ENCODE measurements around the gene INHA.

Gene INHA

DNA sequence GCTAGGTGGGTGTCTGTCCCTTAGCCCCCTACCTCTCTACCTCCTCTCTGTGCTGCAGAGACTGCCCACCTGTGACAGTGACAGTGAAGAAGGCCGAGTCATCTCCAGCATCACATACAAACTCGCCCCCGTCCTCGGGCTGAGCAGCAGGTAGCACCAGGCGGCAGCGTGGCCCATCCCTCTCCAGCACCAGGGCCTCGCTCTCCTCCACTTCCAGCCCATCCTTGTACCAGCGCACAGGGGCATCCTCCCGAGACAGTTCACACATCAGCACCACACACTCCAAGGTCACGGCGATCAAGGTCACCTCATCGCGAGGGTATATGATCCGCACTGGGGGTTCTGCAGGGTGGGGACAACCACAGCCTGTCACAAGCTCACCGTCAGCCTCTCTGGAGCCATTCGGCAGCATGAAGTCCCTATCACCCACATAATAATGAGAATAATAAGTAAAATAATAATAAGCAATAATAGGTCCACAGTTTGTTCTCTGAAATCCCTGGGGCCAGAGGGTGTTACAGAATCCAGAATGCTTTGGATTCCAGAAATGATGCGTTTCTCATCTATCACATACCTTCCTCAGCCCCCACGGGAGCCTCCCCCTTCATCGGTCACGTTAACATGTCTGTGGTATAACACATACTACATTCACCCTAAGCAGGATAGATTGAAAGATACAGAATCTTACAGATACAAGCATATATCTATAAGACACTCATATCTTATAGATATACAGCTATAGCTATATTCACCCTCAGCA, 12.8 kb upstream of the INHA start:
- DNase-seq: no peak

DNA sequence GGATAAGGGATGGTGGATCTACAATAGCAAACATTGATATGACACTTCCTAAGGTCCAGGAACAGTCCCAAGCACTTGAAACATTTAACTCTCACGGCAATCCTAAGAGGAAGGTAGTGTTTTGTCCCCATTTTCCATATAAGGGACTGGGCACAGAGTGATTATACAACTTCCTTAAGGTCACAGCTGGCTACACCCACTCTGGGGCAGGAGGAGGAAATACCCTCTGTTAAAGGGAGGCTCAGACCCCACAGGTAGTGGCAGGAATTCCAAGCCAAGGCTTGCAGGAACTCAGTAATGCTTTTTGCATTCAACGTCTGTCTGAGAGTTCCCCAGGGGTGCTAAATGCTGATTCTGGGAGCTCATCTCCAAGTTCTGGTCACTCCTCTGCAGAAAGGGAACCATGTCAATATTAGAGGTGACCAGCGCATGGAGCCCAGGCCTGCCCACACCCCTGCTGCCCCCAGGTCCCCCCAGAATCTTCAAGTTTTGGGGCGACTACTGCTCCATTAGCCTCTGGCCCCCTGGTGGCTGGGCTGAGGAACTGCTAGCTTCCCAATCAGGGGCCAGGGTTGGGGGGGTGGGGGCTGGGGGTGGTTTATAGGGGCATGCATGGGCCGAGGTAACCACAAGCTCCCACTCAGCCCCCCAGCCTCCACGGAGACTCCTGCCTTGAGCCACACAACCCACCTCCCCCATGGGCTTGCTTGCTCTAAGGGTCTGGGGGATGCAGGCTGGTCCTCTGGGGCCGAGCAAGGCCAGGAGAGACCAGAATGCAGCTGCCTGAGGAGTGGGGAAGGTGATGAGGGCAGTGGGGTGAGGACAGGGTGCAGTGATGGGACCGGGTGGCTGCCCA, 11.8 kb upstream of the INHA start:
- no peak for DNase-seq

DNA sequence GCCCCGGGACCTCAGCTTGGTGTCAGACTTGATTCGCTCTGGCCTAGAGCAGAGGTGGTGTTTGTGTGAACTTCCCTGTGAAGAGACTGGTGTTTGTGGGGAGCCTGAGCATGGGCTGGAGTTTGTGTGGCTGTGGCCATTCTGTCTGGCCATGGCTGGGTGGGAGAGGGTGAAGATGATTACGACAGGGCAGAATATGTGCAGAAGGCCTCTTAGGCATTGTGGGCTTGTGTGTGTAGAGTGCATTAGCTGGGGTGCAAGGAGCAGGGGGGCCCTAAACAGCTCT, 11.3 kb upstream of the INHA start:
- no peak for DNase-seq

DNA sequence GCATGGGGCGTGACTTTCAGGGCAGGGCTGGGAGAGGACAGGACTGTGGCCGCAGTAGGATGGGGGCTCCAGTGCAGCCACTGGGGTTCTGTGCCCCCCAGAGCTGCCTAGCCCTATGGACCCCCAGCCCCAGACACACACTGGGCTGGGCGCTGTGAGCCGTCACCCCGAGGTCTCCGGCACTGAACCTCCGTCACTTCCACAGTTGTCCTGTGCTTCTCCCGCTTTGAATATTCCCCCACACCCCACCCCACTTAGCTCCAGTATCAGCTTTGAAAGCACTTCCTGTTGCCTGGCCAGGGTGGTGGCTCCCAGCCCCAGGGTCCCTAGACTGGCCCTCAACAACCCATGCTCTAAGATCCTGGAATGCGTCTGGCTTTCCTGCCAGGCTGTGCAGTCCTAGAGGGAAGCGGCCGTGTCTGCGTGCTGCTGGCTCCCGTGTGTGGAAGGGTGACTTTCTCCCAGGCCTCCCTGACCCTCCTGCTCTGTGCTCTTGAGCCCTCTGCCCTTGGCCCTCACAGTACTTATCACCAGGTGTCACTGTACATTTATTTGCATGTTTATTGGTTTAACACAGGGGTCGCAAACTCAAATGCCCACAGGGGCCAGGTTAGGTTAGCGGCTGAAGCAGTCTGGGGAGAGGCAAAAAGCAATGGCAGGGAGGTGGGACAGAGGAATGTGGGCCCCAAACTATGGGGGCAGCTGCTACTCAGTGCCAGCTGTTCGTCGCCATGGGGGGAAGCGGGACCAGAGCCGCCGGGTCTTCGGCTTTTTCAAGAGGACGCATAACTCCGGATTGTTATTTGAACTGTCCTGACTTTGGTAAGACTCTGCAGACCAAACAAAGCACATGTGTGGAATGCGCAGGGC, 10.7 kb upstream of the INHA start:
- DNase-seq: no peak

DNA sequence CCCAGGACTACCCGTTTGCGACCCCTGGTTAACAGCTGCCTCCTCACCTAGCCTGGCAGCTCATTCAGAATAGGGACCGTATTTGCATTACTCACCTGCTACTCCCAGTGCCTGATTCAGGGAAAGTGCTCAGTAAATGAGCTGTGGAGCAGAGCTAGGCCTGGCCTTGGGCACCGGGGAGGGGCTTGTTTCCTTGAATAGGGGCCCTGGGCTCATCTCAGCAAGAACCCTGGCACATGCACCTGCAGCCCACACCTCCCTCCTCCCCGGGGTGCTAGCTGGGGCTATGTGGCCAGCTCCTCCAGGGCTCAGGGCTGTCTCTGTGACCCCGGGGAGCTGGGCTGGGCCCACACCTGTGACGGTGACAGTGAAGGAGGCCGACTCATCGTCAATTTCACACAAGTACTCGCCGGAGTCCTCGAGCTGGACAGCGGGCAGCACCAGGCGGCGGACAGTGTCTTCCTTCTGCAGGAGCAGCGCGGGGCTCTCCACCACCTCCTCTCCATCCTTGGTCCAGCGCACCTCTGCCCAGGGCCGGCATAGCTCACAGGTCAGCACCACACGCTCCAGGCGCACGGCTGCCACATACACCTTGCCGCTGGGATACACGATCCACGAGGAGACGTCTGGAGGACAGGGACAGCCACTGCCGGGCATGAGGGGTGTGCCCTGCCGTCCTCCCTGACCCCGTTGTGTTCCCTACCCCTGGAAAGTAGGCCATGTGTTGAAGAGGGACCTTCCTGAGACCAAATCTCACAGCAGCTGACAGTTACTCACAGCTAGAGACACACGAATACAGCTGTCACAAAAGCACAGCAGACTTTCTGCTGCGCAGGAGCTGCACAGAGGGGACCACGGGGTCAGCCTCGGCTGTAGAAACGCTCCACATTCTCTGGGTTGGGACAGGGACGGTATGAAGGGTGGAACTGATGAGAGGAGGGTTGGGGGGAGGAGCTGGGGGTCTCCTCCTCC, 9.8 kb upstream of the INHA start:
- DNase-seq: no peak

DNA sequence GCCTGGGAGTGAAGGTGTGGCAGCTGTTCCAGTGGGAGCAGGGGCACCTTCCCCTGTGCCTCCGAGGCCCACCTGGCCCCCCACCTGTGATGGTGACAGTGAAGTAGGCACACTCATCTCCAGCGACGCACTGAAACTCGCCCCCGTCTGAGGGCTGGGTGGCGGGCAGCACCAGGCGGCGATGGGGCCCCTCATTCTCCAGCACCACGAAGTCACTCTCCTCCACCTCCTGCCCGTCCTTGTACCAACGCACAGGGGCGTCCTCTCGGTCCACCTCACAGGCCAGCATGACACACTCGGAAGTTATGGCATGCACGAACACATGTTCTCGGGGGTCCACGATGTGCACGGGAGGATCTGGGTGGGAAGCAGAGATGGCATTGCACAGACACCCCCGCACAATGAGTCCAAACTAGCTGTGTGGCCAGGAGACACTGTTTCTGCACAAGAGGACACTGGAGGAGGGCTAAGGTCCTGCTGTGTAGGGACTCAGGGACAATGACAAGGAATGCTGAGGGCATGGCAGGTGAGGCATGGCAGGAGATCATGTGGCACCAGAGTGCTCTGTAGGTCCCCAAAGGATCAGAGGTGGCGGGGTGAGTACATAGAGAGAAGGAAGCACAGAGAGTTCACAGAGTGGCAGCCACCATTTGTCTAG, 8.7 kb upstream of the INHA start:
- DNase-seq: no peak

DNA sequence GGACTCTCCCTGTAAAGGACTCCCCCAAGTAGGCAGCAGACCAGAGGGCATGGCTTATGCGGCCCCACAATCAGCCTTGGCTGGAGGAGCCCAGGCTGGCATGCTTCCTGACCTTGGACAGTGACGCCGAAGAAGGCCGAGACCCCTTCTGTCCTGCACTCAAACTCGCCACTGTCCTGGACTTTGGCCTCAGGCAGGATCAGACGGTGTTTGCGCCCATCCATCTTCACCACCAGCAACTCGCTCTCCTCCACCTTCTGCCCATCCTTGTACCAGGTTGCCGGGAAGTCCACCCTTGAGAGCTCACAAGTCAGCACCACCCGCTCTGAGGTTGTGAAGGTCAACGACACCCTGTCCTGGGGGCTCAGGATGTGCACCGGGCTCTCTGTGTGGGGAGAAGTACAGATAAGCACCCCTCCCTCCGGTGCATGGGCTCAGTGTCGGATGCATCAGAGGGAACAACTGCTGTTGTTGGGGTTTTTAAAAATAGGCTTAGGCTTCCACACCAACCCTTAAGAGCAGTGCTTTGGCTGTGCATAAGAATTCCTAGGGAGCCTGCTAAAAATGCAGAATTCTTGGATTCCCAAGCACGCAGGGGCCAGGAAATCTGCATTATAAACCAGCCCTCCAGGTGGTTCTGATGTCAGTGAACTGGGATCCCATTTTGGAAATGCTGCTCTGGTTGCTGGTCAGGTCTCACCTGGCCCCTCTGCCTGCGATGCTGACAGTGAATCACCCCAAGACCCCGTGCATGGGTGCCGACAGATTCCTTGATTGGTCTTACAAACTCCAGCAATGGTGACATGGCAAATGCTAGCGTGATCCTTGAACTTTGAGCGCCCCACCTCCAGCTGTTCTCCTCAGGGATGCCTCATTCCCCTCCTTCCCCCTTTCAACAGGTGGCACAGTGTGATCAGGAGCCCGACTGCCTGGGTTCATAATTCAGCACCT, 6.7 kb upstream of the INHA start:
- DNase-seq: no peak

DNA sequence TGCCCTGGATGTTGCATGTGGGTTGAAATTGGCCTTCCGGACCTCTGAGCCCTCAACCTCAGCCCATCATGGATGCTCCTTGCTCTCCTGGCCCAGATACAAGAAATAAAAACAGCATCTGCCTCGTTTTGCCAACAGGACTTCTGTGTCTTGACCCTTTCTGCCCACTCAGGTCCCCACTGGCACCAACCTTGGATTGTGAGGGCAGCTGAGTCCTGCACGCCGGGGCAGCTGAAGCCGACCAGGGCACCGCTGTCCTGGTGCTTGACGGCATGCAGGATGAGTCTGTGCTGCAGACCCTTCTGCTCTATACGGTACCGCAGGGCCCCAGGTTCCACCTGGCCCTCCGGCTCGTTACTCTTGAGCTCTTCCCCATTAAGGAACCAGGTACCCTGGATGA, 5.5 kb upstream of the INHA start:
- no peak for DNase-seq

DNA sequence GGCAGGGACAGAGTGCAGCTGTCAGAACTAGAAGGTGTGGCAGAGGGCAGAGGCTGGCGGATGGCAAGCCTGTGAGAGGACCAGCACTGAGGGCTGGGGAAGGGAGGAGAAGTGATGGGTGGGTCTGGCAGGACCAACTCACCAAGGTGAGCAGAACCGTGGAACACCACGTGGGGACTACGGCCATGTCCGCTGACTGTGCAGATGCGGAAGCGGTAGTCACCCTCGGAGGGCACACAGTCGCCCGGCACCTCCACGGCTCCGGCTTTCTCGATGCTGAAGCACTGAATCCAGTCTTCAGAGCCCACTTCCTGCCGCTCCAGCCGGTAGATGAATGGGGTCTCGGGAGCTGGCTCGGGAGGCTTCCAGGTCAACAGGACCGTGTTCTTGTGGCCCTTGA, 5.0 kb upstream of the INHA start:
- no peak for DNase-seq

DNA sequence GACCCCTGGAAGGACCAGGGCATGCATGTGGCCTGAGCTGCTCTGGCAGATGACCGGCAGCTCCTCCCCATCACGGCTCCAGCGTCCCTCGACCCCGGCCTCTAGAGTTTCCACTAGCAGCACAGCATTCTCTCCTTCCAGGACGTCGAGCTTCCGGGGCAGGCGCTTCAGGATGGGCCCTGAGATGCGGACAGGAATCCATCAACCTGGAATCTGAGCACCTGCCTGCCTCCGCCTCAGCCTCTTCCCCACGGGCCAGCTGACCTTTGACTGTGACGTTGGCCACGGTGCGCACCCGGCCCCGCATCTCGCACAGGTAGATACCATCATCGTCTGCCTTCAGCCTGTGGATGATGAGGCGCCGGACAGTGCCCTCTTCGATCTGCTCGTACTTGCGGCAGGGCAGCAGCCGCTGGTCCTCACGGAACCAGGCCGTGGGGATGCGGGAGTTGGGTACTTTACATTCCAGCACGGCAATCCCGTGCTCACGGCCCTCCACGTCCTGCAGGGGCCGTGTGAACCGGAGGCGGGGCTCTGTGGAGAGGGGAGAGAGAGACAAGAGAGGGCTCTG, 4.2 kb upstream of the INHA start:
- DNase-seq: no peak

DNA sequence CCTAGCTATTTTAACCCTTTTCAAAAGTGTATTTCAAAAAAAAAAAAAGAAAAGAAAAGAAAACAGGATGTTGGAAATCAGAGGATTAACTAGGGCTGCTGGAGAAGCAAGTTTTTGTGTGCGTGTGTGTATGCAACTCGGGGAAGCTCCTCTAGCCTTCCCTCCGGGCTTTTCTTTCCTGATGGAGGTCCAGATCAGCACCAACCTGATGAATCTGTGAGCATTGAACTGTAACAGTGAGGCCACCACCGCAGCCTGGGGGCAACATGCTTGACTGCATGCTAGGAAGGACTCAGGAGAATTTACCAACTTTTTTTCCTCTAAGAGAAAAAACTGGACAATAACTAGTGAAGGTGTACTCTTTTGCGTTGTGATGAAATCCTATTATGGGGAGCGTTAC, 3.1 kb upstream of the INHA start:
- DNase-seq: no peak

DNA sequence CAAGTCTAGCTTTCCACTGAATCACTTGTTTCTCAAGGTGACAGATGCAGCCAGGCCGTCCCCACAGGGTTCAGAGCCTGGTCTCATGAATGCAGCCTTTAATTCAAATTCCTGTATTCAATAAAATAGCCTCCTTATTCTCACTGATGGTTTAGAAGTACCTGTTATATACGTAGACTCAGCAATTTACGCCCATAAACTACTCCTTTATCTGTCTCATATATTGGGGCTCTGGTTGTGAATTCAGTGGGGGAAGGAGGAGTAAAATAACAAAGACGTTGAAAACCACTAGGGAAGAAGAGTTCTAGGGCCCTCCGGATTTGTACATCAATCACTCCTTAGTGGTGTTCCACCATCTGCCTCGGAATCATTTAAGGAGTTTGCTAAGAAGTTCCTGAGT, 2.5 kb upstream of the INHA start:
- no peak for DNase-seq

DNA sequence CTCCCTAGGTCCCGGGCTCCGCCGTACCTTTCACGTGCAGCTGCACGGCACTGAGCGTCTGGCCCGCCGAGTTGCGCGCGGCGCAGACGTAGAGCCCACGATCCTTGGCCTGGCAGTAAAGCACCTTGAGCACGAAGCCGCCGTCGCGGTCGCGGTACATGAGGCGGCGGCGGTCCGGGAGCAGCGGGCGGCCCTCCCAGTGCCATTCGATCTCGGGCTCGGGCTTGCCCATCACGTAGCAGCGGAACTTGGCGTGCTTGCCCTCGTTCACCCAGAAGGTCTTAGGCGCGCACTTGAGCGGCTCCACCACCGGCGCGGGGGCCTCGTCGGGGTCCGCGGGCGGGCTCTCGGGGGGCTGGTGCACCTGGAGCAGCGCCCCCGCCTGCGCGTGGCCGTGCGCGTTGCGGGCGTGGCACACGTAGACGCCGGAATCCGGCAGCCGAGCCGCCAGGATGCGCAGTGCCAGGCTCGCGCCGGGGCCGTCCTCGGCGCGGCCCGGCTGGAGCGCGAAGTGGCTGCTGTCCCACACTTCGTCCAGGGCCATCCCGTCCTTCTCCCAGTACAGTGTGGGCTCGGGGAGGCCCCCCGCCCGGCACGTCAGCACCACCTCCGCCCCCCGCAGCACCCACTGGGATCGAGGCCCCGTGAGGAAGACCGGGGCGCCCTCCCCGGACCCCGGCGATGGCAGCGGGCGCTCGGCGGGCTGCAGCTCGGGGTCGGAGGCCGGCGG, 1.8 kb upstream of the INHA start:
- DNase-seq: no peak

DNA sequence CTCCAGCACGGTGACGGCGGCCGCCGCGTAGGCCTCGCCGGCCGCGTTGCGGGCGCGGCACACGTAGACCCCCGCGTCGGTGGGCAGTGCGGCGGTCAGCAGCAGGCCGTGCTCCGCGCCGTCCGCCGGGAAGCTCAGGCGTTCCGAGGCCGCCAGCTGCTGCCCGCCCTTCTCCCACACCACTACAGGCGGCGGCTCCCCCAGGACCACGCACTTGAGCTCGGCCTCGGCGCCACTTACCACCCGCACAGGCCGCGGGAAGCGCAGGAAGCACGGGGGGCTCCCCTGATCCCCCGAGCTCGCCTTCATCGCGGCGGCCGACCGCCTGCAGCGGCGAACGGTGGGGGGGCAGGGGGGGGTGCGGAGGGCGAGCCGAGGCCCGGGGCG, 1.2 kb upstream of the INHA start:
- no peak for DNase-seq

DNA sequence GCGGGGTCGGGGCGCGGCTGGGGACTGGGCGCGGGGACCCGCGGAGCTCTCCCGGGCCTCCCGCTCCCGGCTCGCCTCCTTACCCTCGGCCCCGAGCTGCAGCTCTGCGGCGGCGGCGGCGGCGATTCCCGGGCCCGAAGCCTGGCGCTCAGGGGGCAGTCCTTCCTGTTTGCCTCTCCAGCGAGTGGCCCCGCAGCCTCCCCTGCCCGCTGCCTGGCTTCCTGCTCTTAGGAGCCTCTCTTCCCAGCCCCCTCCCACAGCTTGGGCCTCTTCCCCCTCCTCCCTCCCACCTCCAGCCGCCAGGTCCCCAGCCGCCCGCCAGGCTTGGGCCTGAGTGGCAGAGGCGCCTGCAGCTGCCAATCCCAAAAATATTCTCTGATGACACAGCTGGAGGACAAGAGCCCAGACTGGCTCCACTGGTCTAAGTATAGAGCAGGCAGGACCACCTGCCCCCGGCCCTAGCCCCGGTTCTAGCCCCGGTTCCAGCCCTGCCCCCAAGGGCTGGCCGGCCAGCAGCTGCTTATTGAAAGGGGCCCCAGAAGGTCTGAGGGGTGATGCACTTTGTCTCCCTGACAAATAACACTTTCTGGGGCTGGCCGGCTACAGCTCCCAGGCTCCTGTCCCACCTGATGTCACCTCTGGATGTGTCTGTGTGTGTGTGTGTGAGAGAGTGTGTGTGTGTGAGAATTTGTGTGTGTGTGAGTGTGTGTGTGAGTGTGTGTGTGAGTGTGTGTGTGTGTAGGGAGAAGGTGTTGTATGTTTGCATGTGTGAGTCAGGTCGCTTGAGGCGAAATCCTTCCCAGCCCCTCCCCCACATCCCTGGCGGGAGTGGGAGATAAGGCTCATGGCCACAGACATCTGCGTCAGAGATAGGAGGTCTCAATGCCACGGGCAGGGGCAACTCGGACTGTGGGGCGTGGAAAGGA, 536 bp upstream of the INHA start, which contains the start of gene OBSL1:
Gene OBSL1, minus strand, starts transcription at position 229 of the 926 bp plus-strand sequence. CDS start 307 bp downstream, outside the sequence.
- peak; percentile 42 to 45 for DNase-seq

DNA sequence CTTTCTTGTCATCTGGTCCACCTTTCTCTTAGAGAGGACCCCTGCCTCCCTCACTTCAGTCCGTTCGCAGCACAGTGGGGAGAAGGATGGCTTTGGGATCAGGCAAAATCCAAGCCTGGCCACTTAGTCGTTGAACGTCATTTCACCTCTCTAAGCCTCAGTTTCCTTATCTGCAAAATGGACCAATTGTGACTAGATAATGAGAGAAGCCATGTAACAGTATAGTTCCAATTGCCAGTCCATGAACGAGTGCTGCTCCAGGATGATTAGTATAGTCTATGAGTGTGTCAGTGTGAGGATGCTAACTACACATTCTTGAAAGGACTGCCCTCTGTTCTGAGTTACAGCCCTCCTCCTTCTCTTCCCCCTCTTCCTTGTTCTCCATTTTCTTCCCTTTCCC, 1.1 kb downstream of the INHA start:
- DNase-seq: peak in 1 of 2 donors; percentile 54

DNA sequence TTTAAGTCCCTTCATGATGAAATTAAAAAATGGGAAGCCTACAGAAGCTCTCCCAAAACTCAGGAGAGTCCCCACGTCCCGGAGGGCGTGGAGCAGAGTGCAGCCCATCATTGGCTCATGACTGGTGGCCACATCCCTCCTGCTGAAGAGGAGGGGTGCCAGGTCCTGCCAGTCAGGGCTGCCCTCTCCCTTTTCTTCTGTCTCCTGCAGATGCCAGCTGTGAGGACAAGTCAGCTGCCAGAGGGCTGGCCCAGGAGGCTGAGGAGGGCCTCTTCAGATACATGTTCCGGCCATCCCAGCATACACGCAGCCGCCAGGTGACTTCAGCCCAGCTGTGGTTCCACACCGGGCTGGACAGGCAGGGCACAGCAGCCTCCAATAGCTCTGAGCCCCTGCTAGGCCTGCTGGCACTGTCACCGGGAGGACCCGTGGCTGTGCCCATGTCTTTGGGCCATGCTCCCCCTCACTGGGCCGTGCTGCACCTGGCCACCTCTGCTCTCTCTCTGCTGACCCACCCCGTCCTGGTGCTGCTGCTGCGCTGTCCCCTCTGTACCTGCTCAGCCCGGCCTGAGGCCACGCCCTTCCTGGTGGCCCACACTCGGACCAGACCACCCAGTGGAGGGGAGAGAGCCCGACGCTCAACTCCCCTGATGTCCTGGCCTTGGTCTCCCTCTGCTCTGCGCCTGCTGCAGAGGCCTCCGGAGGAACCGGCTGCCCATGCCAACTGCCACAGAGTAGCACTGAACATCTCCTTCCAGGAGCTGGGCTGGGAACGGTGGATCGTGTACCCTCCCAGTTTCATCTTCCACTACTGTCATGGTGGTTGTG, 2.6 kb downstream of the INHA start:
- no peak for DNase-seq

Data from hippocampal formation (tissue), 2 donors.